K562 (cell line): ENCODE data around the gene NPC1. TPM values are rescaled to one million over a fixed set of nuclear protein-coding genes. Genes with fewer than 3 reads are reported as not detected.
A peak's percentile ranks its signal among the peaks of the same experiment; 100 is the strongest.

ENCODE experiments used
- ATAC-seq: fragments of 200-7000 bp; cut with Tn5 transposase; 3 replicates; pipeline ENCODE4 v1.9.1; 2020; ENCODE audit warnings: moderate library complexity
- BruUV-seq: library from RNA; stranded (reverse); fragments of 400-500 nt; replicated peaks from 2 replicates; lab custom pipeline; 2021; lab: Mats Ljungman, UMichigan
- CTCF ChIA-PET: fragments of 300-600 bp; formaldehyde crosslinking; extraction: SDS; loops from one replicate; lab custom pipeline; 2021; ENCODE audit warnings: low intra/inter-chr PET ratio; lab: Yijun Ruan, JAX
- POLR2A ChIA-PET: fragments of 300-600, 350-650 bp; sonication (Branson Sonifier 250); formaldehyde crosslinking; extraction: SDS; loops from one replicate; lab custom pipeline; 2021; ENCODE audit warnings: antibody characterized with exemption, inconsistent platforms; lab: Yijun Ruan, JAX
- DNase-seq, 4 experiments: peaks; one replicate each; pipeline versions ENCODE4 v3.0.0 to v3.0.0-alpha.2; 2011 to 2018; ENCODE audit warnings: low spot score in 3 of 4, mixed read lengths in 3 of 4; ENCODE audit errors: extremely low read depth in 1 of 4
- FAIRE-seq: peaks from 2 replicates; lab custom pipeline; 2011; peaks lifted over from hg19 to GRCh38; lab: Jason Lieb, UNC
- H2AFZ ChIP-seq: 2 replicates; pipeline ENCODE4 v1.6.0; 2011; ENCODE audit warnings: low read depth, low read length, control low read depth, inconsistent platforms
- H3K27ac ChIP-seq: fragments of 200-600 bp; 3 replicates; pipeline ENCODE4 v1.8.0; 2011; ENCODE audit warnings: low read depth, mild to moderate bottlenecking, control low read depth, inconsistent platforms, low read length, moderate library complexity, mixed read lengths; ENCODE audit errors: extremely low read depth
- H3K27me3 ChIP-seq, 2 experiments: fragments of 300-600 bp in 1 of 2; 2 replicates in 1 of 2; 3 replicates in 1 of 2; pipeline versions ENCODE4 v1.6.0 to v1.8.0; 2011; ENCODE audit warnings: inconsistent platforms in 2 of 2, low read length in 2 of 2, mild to moderate bottlenecking in 1 of 2, mixed read lengths in 1 of 2, moderate library complexity in 1 of 2; ENCODE audit not compliant: control insufficient read depth in 2 of 2, insufficient read depth in 2 of 2
- H3K36me3 ChIP-seq: fragments of 300-600 bp; 3 replicates; pipeline ENCODE4 v1.8.0; 2011; ENCODE audit warnings: mild to moderate bottlenecking, low read length, inconsistent platforms; ENCODE audit not compliant: control insufficient read depth, insufficient read depth
- H3K4me1 ChIP-seq, 2 experiments: fragments of 200-600 bp in 1 of 2; replicated peaks in 1 of 2; 2 replicates in 1 of 2; 3 replicates in 1 of 2; pipeline versions ENCODE4 v1.5.1 to v1.8.0; 2011; ENCODE audit warnings: inconsistent platforms in 2 of 2, low read length in 2 of 2, mild to moderate bottlenecking in 1 of 2, mixed read lengths in 1 of 2, moderate library complexity in 1 of 2; ENCODE audit not compliant: control insufficient read depth in 2 of 2, insufficient read depth in 2 of 2
- H3K4me2 ChIP-seq: 2 replicates; pipeline ENCODE4 v1.6.1; 2011; ENCODE audit warnings: low read length, control low read depth, inconsistent platforms, mixed read lengths; ENCODE audit not compliant: insufficient read depth
- H3K4me3 ChIP-seq: fragments of 200-600 bp; sonication (generic), shearing (Covaris generic); 2 replicates; pipeline ENCODE4 v1.5.1; 2016; ENCODE audit warnings: control low read depth, inconsistent platforms
- H3K79me2 ChIP-seq: fragments of 200-600 bp; 3 replicates; pipeline ENCODE4 v1.8.0; 2011; ENCODE audit warnings: low read length, inconsistent platforms; ENCODE audit not compliant: control insufficient read depth, insufficient read depth
- H3K9ac ChIP-seq, 2 experiments: 2 replicates each; pipeline versions ENCODE4 v1.6.0 to v1.6.1; 2011; ENCODE audit warnings: low read depth in 2 of 2, low read length in 2 of 2, control low read depth in 1 of 2, inconsistent platforms in 1 of 2, mild to moderate bottlenecking in 1 of 2, mixed read lengths in 1 of 2; ENCODE audit not compliant: insufficient read depth in 1 of 2
- H3K9me1 ChIP-seq: one replicate; pipeline ENCODE4 v1.6.0; 2011; ENCODE audit warnings: inconsistent platforms, mild to moderate bottlenecking, low read length, moderate library complexity; ENCODE audit not compliant: control insufficient read depth, insufficient read depth
- H3K9me3 ChIP-seq: replicated peaks from 2 replicates; pipeline ENCODE4 v1.5.1; 2011; ENCODE audit warnings: low read depth, low read length, inconsistent platforms; ENCODE audit not compliant: control insufficient read depth, insufficient read depth
- H4K20me1 ChIP-seq: replicated peaks from 2 replicates; pipeline ENCODE4 v1.6.1; 2011; ENCODE audit warnings: low read length, inconsistent platforms, mixed read lengths; ENCODE audit not compliant: control insufficient read depth, insufficient read depth
- ATF7 ChIP-seq: fragments of 450-650 bp; IDR thresholded peaks from 2 replicates; pipeline ENCODE4 v1.7.1; 2014; ENCODE audit warnings: mild to moderate bottlenecking, moderate library complexity
- BDP1 ChIP-seq: IDR thresholded peaks from 3 replicates; pipeline ENCODE4 v1.6.1; 2011; ENCODE audit not compliant: insufficient read length, insufficient read depth
- ETV5 ChIP-seq: sonication (generic); formaldehyde crosslinking; IDR thresholded peaks from 2 replicates; pipeline ENCODE4 v1.4.0; 2020; ENCODE audit warnings: low read depth, mild to moderate bottlenecking, missing genetic modification reagents
- GABPB1 ChIP-seq: sonication (generic); formaldehyde crosslinking; IDR thresholded peaks from 2 replicates; pipeline ENCODE4 v1.8.0; 2022; ENCODE audit warnings: mild to moderate bottlenecking, missing genetic modification reagents
- HDAC6 ChIP-seq: IDR thresholded peaks from 2 replicates; pipeline ENCODE4 v1.6.1; 2012; ENCODE audit warnings: low read depth, mild to moderate bottlenecking, control low read depth, inconsistent platforms, low read length, moderate library complexity
- MAFG ChIP-seq: fragments of 450-650 bp; conservative IDR thresholded peaks from 2 replicates; pipeline ENCODE4 v1.6.1; 2016; ENCODE audit warnings: missing genetic modification characterization, missing compliant biosample characterization
- MEF2D ChIP-seq: conservative IDR thresholded peaks from 2 replicates; pipeline ENCODE4 v1.6.1; 2016; ENCODE audit warnings: low read depth, missing genetic modification characterization, missing compliant biosample characterization
- NFIX ChIP-seq: fragments of 250-450 bp; sonication (Bioruptor Pico); IDR thresholded peaks from 2 replicates; pipeline ENCODE4 v1.4.0; 2020; ENCODE audit warnings: low read depth, mild to moderate bottlenecking, moderate library complexity
- SAFB2 ChIP-seq: fragments of 200-400 bp; formaldehyde crosslinking; IDR thresholded peaks from 2 replicates; pipeline ENCODE4 v1.6.1; 2018; ENCODE audit warnings: borderline replicate concordance, low read length, low read depth, moderate library complexity; ENCODE audit not compliant: severe bottlenecking
- SETDB1 ChIP-seq: IDR thresholded peaks from one replicate; pipeline ENCODE4 v1.6.1; 2012; ENCODE audit warnings: low read length, control low read depth, inconsistent platforms
- SMAD4 ChIP-seq: fragments of 250-450 bp; sonication (Bioruptor Pico); conservative IDR thresholded peaks from 2 replicates; pipeline ENCODE4 v1.8.0; 2021; ENCODE audit warnings: inconsistent platforms, mild to moderate bottlenecking, moderate library complexity
- SRSF9 ChIP-seq: fragments of 200-400 bp; formaldehyde crosslinking; IDR thresholded peaks from 2 replicates; pipeline ENCODE4 v1.6.1; 2017; ENCODE audit warnings: low read depth, low read length, borderline replicate concordance
- TEAD2 ChIP-seq: fragments of 450-650 bp; IDR thresholded peaks from 2 replicates; pipeline ENCODE4 v1.6.1; 2016; ENCODE audit warnings: missing genetic modification characterization, control low read depth, missing compliant biosample characterization
- TSC22D4 ChIP-seq: fragments of 450-650 bp; IDR thresholded peaks from 2 replicates; pipeline ENCODE4 v1.6.1; 2016; ENCODE audit warnings: missing genetic modification characterization, missing biosample characterization, control low read depth
- ZHX1 ChIP-seq: fragments of 150-350 bp; conservative IDR thresholded peaks from 2 replicates; pipeline ENCODE4 v1.6.1; 2014; ENCODE audit warnings: low read length
- ZKSCAN1 ChIP-seq: fragments of 150-350 bp; IDR thresholded peaks from 2 replicates; pipeline ENCODE4 v1.6.1; 2016; ENCODE audit warnings: low read depth, low read length
- ZNF449 ChIP-seq: fragments of 250-450 bp; sonication (Bioruptor Pico); IDR thresholded peaks from 2 replicates; pipeline ENCODE4 v1.8.0; 2022; ENCODE audit warnings: moderate library complexity, mild to moderate bottlenecking, inconsistent platforms
- WGBS: fragments of 100-300 bp; shearing (Covaris generic); methylation state at CpG from one replicate; pipeline ENCODE4 v1.1.6; 2016; ENCODE audit warnings: low coverage, mixed read lengths; ENCODE audit not compliant: insufficient coverage; ENCODE audit errors: missing lambda C conversion rate; 5-methylcytosine and 5-hydroxymethylcytosine counted together
- in situ Hi-C: fragments of 300-500 bp; cut with MboI; formaldehyde crosslinking; loops from 4 replicates; pipeline ENCODE4 v1.15.0; 2018; ENCODE audit warnings: inconsistent platforms, mixed read lengths
- intact Hi-C: fragments of 100-400 bp; cut with micrococcal nuclease; formaldehyde crosslinking; loops from 2 replicates; pipeline ENCODE4 v1.14.2; 2022
- polyA plus RNA-seq, 8 experiments: library from polyadenylated mRNA; depleted of rRNA in 4 of 8; stranded (reverse) in 5 of 8; unstranded in 3 of 8; fragments of >200 nt; fragmentation: Nextera tagmentation in 2 of 8; fragmentation: Illumina TruSeq in 1 of 8; extraction: Ambion mirVana in 2 of 8; extraction: Trizol in 1 of 8; gene quantifications; 2 replicates each; pipeline versions ENCODE4 v1.2.1 to v1.2.3, GENCODE V29; 2011 to 2014; ENCODE audit warnings: inconsistent platforms in 1 of 8, missing spikeins in 1 of 8
- total RNA-seq, 7 experiments: library from RNA; depleted of rRNA in 6 of 7; stranded (reverse); fragments of >200 nt in 6 of 7; fragmentation: Illumina TruSeq in 2 of 7; extraction: Trizol in 2 of 7; gene quantifications; 2 replicates each; pipeline versions ENCODE4 v1.2.1 to v1.2.3, GENCODE V29; 2011 to 2021; ENCODE audit warnings: low replicate concordance in 1 of 7
- TF ChIP-seq, protein P1 (sequence below): fragments of 450-650 bp; IDR thresholded peaks from 2 replicates; pipeline ENCODE4 v1.7.0; 2016; ENCODE audit warnings: borderline replicate concordance

The NPC1 gene
- total and polyA plus RNA-seq, 9 of the 15 experiments (the other 6 are each of a cell fraction or from before 2014, with no cell fraction given) = 17.1 to 45.9 (median 27.6) TPM

- in situ Hi-C loops = no loop called here
- no peak overlapping the region for H2AFZ ChIP-seq
- ChIA-PET POLR2A (interaction anchor here (0.9 to 1.8 kb wide), 6 partner anchors 10 to 25 kb away, joined by 3 to 5 read pairs (median 3); no protein-coding TSS in a partner anchor), CTCF (no interaction called here)
- intact Hi-C loops = loop anchor here (1.0 to 2.0 kb wide), 2 partner anchors 12 to 46 kb away; partner anchors contain the start of gene NPC1
- H3K4me1 ChIP-seq = peaks cover 5 to 18% of the 10 kb centered on the region in 2 experiments
- peaks cover 25% of the 10 kb centered on the region for H4K20me1 ChIP-seq
- peaks cover 91% of the 10 kb centered on the region for H3K36me3 ChIP-seq
- WGBS = 0% methylated on average over 5 of the region's 5 CpGs
- peak; percentile 84 for FAIRE-seq
- no peak overlapping the region; the same call in 2 of the 3 replicates for H3K27ac ChIP-seq
- peak; percentile 88 for ATAC-seq
- BruUV-seq = no TSS peak
- no peak overlapping the region for H3K4me3 ChIP-seq
- H3K27me3 ChIP-seq = no peaks in the 10 kb centered on the region
- 0 out of 2 replicates have a peak overlapping the region, but pooled peaks have one; percentile 30 for H3K4me2 ChIP-seq
- H3K79me2 ChIP-seq = no peaks in the 10 kb centered on the region
- no peaks in the 10 kb centered on the region for H3K9me1 ChIP-seq
- peak in 2 of 4 experiments; percentile 61 to 75 for DNase-seq
- H3K9ac ChIP-seq = no peak overlapping the region
- no peaks in the 10 kb centered on the region for H3K9me3 ChIP-seq
- TF ChIP-seq ETV5 (CRISPR knock-in tag) (no peak), HDAC6 (no peak), MAFG (tag) (no peak), ZKSCAN1 (no peak), SAFB2 (no peak), TEAD2 (tag) (0 out of 2 replicates have a peak, but pooled peaks have one; percentile 26), SETDB1 (no peak), ZNF449 (CRISPR knock-in tag) (no peak), GABPB1 (CRISPR knock-in tag) (no peak), ZHX1 (no peak), SMAD4 (CRISPR knock-in tag) (peak; percentile 95), NFIX (CRISPR knock-in tag) (no peak), TSC22D4 (tag) (no peak), BDP1 (no peak), ATF7 (peak; percentile 41; the same call in 1 of the 2 replicates), SRSF9 (no peak), MEF2D (tag) (0 out of 2 replicates have a peak, but pooled peaks have one; percentile 25)
- TF ChIP-seq, protein P1, sequence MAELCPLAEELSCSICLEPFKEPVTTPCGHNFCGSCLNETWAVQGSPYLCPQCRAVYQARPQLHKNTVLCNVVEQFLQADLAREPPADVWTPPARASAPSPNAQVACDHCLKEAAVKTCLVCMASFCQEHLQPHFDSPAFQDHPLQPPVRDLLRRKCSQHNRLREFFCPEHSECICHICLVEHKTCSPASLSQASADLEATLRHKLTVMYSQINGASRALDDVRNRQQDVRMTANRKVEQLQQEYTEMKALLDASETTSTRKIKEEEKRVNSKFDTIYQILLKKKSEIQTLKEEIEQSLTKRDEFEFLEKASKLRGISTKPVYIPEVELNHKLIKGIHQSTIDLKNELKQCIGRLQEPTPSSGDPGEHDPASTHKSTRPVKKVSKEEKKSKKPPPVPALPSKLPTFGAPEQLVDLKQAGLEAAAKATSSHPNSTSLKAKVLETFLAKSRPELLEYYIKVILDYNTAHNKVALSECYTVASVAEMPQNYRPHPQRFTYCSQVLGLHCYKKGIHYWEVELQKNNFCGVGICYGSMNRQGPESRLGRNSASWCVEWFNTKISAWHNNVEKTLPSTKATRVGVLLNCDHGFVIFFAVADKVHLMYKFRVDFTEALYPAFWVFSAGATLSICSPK = no peak
These were observed 45.4 kb downstream of the NPC1 start for GRCh38 chr18:23540867-23541266.
